ENCODE data around the gene ATP10B.

The ATP10B gene

DNA sequence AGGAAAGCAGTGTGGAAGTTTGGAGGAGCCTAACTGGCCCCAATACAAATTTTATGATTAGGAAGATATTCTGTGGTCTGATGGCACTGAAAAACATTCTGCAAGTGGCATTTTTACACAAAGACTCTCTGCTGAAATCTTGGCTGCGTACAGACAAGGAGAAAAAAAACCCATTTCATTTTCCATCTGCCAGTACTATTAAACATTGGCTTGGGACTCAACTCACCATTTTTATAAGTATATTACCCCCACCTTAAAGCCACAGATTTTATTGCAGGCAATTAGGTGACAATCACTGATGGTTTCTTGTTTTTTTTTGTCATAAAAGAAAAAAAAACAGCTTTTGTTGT is 223.4 kb downstream of the ATP10B start:
- DNase-seq = no peak

DNA sequence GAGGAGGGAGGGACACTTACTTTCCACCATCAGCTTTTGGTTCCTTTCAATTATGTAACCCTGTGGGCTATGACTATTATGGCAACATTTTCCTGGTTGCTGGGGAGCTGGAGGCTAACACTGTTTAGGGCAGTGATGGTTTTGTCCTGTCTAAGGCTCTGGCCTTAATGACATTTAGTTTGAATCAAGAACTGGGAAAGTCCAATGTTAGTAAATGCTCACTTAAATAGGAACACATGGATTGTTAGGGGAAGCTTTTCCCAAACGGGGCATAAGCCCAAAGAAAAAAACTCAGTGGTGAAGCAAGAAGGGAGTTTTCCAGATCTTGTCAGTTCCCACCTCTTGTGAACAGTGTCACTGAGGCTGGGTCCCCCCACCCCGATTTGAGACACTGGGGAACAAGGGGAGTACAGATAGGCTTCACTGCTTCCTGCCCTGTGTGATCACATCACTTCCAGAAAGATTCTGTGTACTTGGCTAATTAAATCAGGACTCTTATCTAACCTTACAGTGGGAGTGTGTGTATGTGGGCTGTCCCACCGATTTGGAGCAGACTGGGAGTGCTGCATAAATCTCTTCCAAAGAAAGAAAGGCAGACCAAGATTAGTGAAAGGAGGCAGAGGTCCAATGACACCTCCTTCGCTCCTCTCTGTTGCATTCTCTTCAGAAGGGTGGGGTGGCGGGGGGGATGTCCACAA is 223.9 kb downstream of the ATP10B start:
- DNase-seq = no peak

DNA sequence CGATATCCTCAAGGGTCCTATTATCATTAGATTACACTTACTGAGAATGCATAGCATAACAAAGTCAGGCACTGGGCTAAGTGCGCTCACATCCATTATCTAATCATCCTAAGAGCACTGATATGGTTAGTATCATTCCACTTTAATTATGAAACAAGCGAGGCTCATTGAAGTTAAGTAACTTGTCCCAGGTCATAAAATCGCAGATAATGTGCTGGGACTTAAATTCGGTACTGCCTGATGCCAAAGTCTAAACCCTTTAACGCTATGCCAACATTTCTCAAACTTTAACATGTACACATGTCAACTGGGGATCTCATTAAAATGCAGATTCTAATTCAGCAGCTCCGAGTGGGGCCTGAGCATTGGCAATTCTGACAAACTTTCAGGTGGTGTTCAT is 225.7 kb downstream of the ATP10B start:
- no peak for DNase-seq

DNA sequence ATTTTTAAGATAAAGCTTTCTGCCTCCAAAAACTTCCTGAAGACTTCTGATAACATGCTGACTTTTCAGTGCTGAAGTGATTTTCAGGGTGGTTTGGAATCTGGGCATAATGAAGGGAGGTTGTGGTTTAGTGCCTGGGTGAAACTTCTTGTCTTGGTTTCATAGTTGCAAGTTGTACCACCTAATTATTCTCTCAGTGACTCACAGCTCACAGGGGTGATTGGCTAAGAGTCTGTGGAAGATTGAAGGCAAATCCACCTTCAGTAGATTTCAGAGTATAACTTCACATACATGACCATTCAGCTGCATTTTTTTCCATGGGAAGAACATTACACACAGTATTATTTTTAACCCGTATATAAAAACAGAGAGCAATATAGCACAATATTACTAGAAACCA is 230.5 kb downstream of the ATP10B start:
- DNase-seq = no peak

DNA sequence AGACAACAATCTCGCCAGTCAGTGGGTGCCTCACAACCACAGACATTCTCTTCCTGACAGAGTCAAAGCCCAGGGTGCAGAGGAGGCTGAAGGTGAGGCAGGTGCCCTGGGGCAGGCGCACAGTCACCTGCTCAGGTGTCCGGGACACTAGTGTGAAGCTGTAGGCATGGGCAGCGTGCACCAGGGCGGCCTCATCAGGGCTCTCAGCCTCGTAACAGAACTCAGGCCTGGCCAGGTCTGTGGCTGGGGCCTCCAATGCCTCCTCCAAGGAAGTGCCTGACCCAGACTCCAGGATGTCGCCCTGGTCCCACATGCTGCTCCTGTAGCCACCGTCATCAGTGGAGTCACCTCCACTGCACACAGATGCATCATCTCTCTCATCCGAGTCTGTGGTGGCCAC is 231.6 kb downstream of the ATP10B start:
- DNase-seq = no peak

DNA sequence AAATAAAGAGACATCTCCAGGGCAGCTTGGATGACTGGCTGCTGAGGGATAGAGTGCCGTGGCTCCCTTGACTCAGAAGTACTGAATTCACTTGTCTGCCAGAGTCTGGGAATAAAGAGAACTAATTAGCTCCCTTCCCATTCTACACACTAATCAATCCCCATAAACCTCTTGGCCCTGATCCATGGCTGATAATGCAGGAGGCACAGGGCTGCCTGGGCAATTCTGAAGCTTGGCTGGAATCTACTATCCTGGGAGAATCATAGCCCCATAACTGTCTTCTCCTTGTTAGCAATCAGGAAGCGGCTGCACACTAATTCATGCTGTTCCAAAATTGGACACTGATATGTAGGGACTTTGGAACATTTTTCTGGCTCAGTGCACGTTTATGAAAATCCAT is 232.6 kb downstream of the ATP10B start:
- no peak for DNase-seq

DNA sequence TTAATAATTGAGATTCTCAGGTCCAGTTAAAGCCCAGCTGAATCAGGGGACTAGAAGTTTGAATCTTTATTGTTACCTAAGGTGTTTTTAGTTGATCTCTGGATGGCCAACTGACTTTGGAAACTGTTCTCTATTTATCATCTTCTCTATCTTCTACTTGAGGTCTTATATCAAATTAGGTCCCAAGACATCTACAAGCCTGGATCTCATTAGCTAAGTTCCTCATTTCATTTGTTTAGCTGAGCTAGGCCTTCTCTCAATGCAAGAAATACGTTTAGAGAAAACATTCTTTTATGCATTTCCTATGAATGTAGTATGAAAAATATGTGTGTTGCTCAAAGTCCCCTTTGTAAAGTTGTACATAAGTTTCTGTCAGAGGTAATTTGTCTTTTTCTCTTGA is 233.7 kb downstream of the ATP10B start:
- DNase-seq = no peak

DNA sequence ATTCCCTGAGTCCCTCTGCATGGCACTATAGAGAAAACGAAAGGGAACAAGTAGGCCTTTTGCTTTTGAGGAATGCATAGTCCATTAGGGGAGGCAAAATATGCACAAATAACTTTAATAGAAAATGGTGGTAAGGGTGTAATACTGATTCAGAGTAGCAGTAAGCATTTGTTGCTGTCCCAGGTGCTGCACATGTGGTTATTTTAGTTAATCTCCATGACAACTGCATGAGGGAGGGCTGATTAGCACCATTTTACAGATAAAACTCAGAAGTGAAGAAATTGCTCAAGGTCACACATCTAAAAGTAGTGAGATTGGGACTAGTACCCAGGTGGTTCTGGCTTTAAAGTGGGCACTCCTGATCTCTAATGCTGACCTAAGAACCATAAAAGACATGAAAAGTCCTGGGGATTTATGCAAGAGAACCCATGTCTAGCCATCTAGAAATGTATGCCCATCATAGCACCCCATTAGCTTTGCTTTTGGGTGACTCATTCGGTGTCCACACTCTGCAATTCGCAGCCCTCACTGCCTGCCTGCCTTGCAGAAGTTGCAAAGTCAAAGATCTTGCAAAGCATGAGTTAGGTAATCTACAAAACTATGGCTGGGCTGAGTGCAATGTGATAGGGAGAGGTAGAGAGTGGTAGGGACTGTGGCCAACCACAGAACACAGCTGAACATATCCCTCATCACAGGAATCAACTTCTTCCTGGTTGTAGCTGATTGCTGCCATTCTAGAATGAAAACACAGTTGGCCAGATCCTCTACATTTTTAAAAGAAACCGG is 235.1 kb downstream of the ATP10B start:
- DNase-seq = no peak

DNA sequence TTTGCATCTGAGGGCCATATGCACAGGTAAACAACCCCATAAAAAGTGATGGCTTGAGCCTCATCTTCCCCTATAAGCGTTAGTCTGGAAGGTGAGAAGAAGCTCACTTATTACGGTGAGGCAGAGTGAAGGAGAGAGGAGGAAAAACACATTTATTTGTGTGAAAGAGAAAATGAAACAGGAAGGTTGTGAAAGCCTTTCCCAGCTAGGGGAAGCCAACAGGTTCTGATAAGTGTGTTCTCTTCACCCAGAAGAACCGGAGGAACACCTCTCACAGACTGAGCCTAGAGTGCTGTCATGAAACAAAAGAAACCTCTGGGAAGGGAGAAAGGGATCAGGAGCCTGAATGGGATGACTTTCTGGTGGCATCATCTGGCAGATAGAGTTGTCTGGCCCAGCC is 237.9 kb downstream of the ATP10B start:
- no peak for DNase-seq

DNA sequence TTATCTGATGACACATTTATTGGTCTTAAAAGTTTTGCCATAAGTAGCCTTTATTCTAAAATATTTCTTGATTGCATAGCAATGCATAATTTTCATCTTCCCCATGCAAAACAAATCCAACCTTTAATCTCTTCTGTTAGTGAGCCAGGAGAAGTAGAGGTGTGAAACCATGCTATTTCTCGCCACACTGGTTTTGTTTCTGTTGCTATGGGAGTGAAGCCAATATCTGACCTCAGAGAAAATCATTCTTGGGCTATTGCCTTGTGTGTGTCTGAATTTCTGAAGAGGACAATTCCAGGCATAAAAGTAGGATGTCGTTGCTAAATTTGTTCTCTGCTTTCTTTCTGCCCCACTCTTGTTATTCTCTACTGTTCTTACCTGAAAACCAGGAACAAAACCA is 246.7 kb downstream of the ATP10B start:
- no peak for DNase-seq

DNA sequence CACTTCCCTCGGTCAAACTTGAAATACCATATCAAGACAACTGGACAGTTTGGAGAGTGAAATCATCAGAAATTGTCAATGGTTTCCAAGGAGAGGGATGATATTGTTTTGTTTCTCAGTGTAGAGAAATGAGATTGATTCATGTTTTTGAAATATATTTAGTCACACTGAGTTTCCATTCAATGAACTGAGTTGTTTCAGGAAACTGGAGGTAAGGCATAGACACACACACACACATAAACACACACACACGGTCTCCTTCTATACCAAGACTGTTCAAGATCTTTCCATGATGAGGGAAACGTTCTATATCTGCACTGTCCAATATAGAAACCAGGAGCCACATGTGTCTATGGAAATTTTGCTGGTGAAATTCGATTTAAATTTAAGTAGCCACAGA is 247.5 kb downstream of the ATP10B start:
- no peak for DNase-seq

DNA sequence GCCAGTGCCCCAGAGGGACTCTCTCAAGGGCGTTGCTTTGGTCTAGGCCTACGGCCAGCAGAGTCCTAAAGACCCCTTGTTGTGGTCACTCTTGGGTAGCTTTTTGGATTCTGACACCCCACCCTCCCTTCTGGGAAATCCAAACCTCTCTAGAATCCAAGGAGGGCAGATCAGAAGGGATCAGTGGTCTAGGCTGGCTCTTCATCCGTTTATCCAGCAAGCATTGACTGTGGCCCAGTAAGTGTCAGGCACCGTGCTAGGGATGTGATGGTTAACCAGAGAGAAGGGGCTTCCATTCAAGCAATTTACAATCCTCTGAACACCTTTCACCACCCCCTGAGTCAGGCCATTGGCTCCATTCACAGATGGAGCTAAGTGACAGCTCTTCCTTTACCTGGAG is 249.3 kb downstream of the ATP10B start:
- no peak for DNase-seq

DNA sequence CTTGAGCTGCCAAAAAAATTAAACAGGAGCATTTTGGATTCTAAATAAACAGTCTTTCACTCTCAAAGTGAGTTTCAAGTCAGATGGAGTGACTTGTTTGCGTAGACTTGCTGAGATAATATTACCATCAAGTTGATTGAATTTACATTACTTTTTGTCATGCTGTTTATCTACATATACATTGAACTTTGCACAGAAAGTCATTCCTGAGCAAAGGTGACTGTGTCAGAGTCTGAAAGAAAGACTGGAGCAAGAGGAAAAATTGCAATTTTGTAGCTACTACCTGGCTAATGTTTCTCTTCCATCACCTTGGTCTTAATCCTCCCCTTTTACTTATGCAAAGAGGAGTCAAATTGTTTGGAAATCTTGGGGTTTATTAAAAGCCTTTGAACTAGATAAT is 251.0 kb downstream of the ATP10B start:
- no peak for DNase-seq

DNA sequence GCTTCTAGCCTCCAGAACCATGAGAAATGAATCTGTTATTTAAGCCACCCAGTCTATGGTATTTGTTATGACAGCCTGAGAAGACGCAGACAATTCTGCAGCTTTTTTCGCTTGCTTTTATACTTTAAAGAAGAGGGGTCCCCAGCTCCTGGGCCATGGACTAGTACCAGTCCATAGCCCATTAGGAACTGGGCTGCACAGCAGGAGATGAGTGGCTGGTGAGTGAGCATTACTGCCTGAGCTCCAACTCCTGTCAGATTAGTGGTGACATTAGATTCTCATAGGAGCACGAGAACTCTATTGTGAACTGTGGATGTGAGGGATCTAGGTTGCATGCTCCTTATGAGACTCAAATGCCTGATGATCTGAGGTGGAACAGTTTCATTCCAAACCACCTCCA is 278.7 kb downstream of the ATP10B start:
- no peak for DNase-seq

DNA sequence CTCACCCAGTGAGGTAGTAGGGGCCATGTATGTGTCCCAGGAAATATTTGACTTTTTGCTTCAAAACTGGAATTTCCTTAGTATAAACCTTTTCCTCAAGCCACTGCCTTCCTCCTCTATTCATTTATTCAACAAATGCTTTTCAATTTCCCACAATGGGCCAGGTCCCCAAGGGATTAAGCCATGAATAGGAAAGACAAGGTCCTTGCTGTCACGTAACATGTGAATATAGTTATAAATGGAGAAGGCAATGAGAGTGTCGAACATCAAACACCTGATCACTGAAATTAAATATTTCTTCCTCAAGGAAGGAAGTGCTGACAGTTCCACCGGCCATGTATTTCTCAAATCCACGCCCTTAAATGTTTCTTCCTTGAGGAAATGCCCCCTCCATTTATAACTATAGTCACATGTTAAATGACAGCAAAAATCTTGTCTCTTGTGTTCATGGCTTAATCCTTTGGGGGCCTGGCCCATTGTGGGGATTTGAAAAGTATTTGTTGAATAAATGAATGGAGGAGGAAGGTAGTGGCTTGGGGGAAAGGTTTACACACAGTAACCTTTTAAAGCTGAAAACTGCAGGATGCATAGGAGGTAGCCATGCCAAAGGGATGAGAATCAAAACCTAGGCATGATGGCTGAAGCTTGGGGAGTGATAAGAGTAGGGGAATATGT is 284.8 kb downstream of the ATP10B start:
- DNase-seq = no peak

DNA sequence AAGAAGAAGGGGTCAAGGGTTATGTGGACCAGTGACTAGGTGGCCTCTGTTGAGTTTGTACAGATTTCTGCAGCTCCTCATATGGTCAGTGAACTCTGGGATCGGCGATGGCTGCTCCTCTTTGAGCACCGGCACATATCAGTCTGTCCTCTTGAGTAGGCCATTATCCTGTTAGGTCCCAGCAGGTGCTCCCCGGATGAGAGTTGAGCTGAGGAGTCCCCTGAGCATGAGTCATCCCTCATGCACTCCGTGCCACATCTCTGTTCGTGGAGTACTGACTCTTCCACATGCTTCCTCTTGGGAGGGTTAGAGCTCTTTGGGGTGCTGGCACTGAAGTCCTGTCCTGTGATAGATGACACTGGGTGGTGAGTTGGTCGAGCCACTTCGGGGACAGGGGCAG is 286.6 kb downstream of the ATP10B start:
- no peak for DNase-seq

DNA sequence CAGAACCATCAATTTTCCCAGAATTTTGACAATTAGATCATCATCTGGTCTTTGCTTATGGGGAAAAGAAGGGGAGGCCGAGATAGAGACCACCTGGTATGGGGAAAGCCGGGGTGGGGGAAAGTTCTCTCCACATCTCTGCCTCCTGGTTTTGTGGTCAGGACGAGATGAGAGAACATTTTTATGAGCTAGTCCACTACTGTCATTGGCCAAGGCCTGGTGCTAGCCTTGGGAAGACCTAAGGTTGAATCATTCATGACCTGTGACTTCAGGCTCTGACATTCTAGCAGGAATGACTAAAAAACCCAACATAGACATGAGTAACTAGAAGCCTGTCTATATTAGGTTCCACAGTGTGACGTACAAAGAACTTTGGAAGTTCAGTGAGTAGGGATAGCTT is 295.2 kb downstream of the ATP10B start:
- no peak for DNase-seq

DNA sequence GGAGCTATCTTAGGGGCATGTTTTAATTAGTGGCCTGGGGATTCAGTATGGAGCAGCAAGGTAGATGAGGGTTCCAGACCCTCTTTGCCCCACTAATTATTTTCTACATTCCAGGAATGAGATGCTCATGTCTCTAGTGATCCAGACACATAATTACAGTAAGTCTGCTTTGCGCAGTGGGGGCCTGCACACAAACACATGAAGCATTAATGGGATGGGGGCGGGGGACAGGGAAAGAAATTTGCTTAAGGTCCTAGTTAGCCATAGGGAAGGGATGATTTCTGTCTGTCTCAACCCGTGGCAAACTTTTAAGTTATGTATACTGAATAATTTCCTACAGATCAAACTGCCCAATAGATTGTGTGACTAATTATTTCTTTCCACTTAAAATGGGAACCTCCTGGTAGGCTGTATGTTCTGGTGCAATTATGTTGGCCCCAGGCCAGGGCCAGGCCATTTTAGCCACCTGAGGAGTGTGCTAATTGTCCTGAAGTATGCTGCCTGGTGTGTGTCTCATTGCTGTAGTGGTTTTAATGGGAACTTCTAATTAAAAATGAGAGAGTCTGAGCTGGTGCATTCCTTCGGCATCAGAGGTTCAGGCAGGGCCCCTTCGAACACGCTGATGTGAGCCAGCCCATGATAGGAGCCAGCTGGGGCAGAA is 295.9 kb downstream of the ATP10B start:
- DNase-seq = peak; percentile 32

DNA sequence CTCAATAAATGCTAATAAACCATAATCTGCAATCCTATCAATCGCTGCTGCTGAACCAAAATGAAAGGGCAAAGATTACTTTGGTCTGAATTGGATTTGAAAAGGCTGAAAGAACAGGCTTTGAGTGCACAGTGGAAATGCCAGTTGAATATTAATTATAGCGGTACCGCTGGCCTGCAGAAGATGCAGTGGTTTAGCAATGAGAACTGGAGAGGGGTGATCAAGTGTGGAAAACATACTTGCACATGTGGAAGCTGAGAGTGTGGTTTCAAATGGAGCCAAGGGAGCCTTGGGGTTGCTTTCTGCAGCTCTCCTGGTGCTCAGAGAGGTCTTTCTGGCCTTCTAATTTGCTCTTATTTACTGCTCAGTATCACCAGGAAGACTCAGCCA is 296.4 kb downstream of the ATP10B start:
- DNase-seq = no peak

DNA sequence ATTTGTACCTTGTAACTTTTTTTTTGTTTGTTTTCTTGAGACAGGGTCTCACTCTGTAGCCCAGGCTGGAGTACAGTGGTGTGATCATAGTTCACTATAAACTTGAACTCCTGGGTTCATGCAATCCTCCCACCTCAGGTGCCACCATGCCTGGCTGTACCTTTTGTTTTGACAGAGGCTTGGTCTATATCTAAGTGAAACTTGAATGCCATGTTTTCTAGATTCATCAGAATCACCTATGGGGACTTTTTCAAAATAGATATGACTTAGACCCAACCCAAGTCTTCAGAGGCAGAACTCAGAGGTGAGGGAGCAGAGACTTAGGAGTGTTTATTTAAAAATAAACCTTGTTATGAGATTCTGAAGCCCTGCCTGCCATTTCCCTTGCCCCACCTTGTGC is 301.9 kb downstream of the ATP10B start:
- no peak for DNase-seq

DNA sequence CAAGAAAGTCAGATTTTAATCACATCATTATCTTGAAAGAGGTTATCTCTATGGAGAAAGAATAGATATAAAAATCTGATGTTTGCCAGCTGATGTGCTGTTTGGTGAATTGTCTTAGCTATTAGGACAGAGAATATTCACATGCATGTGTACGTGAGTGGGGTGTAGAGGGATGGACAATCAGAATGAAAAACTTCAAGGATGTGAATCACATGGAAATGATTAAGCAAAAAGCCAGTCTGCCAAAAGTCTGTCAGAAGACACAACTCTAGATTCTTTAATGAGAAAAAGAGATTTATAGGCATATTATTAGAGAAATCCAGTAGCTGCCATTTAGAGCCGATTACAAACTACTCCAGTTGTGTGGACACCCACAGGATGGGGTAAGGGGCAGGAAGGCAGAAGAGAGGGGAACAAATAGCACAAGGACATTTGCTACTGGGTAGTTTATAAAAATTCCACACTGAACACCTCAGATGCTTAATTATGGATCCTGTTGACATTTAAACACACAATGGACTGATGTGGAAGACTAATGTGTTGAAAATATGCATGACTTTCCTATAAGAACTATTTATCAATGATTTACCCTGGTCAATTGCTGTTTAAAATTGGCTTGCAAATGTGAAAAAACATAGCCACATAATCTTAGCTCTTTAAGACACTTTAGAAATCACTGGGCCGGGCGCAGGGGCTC is 302.9 kb downstream of the ATP10B start:
- no peak for DNase-seq

DNA sequence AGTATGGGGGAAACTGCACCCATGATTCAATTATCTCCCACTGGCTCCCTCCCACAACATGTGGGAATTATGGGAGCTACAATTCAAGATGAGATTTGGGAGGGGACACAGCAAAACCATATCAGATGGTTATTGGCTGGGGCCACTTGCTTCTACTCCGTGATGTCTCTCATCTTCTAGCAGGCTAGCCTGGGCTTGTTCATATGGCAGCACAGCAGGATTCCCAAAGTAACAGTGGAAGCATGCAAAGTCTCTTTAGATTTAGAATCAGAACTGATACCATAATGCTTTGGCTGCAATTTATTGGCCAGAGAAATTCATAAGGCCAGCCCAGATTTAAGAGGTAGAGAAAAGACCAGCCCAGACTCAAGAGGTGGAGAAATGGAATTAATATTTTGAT is 304.1 kb downstream of the ATP10B start:
- DNase-seq = no peak

DNA sequence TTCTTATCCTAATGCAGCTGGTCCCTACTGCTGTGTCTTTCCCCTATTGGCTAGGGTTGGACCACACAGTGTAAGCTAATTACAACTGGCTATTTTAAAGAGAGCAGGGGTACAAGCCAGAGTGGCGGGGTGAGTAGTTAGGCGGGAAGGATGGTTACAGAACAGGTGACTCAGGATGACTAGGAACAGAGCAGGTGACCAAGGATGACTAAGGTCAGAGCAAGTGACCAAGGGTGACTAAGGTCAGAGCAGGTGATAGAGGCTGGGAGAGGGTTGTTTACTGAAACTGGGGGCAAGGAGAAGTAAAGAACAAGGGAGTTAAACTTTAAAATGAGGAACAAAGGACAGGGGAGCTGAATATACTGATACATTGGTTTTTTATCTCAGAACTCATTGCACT is 304.9 kb downstream of the ATP10B start:
- DNase-seq = no peak

All from NCI-H1417 treated with DMSO at 0.1 percent for 48 hours (cell line).